H1 (cell line): ENCODE measurements around the gene SMG9. TPM values are rescaled to one million over a fixed set of nuclear protein-coding genes. Genes with fewer than 3 reads are reported as not detected.

Experiments
- ATF2 ChIP-seq: IDR thresholded peaks from 2 replicates; pipeline ENCODE4 v1.6.1; 2012; ENCODE audit warnings: low read length, inconsistent platforms
- CTBP2 ChIP-seq: IDR thresholded peaks from 2 replicates; pipeline ENCODE4 v1.7.0; 2011; ENCODE audit warnings: borderline replicate concordance, mild to moderate bottlenecking, moderate library complexity, mixed read lengths, low read length; ENCODE audit not compliant: insufficient read depth, insufficient read length
- FOSL1 ChIP-seq: IDR thresholded peaks from 2 replicates; pipeline ENCODE4 v1.6.1; 2011; ENCODE audit warnings: mild to moderate bottlenecking, low read depth, low read length, moderate library complexity; ENCODE audit not compliant: insufficient read depth
- polyA plus RNA-seq, 7 experiments: library from polyadenylated mRNA; depleted of rRNA in 3 of 7; stranded (reverse) in 5 of 7; unstranded in 2 of 7; fragments of >200 nt in 5 of 7; fragments of 200-250 nt in 2 of 7; gene quantifications; 1 replicate in 5 of 7; 2 replicates in 1 of 7; 4 replicates in 1 of 7; pipeline versions ENCODE4 v1.2.1 to v1.2.3, GENCODE V29; 2011 to 2013; ENCODE audit warnings: missing spikeins in 2 of 7, mixed read lengths in 2 of 7
- total RNA-seq: library from RNA; stranded (reverse); fragmentation: NEBNext Ultra II Directional; extraction: Animal tissue kit (Norgen Biotek cat#: 25700); gene quantifications from 2 replicates; pipeline ENCODE4 v1.2.1, GENCODE V29; 2021
- TF ChIP-seq, protein P1 (sequence below), 3 experiments: IDR thresholded peaks; 1 replicate in 2 of 3; 2 replicates in 1 of 3; pipeline versions ENCODE4 v1.5.1 to v1.6.1; 2011; ENCODE audit warnings: low read length in 3 of 3, mild to moderate bottlenecking in 3 of 3, inconsistent platforms in 2 of 3, low read depth in 1 of 3, moderate library complexity in 1 of 3; ENCODE audit not compliant: insufficient read depth in 1 of 3; ENCODE audit errors: control extremely low read depth in 1 of 3

The SMG9 gene
- total and polyA plus RNA-seq, 2 of the 8 experiments (the other 6 are each of a cell fraction or from before 2014, with no cell fraction given) = 20.4 to 28.7 TPM

DNA sequence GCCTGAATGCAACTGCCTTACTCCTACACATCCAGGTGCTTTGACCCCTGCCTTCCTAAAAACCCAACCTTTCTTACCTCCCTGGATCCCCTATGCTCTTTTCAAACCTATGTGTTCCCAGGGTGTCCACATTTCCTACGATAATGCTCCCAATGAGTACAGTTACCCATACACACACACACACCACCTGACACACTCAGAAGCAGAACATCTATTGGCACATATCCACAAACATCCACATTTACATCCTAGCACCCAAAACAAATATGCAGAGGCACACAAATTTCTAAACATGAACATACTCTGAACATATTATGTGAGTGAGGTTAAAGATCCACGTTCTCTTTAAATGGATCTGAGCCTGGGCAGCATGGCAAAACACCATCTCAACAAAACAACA lies 62.4 kb downstream of the SMG9 start (continued):
- TF ChIP-seq, protein P1, sequence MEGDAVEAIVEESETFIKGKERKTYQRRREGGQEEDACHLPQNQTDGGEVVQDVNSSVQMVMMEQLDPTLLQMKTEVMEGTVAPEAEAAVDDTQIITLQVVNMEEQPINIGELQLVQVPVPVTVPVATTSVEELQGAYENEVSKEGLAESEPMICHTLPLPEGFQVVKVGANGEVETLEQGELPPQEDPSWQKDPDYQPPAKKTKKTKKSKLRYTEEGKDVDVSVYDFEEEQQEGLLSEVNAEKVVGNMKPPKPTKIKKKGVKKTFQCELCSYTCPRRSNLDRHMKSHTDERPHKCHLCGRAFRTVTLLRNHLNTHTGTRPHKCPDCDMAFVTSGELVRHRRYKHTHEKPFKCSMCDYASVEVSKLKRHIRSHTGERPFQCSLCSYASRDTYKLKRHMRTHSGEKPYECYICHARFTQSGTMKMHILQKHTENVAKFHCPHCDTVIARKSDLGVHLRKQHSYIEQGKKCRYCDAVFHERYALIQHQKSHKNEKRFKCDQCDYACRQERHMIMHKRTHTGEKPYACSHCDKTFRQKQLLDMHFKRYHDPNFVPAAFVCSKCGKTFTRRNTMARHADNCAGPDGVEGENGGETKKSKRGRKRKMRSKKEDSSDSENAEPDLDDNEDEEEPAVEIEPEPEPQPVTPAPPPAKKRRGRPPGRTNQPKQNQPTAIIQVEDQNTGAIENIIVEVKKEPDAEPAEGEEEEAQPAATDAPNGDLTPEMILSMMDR (IDR thresholded peaks at IDR 0.05; ENCODE audit: control extremely low read depth in 1 of 3, insufficient read depth in 1 of 3, low read depth in 1 of 3, low read length in 3 of 3) = no peak
- TF ChIP-seq CTBP2 (no peak), FOSL1 (no peak), ATF2 (no peak)
